HG03378 (cell line): Measurements from ENCODE around the gene PLCL2.

Experiments
- ATAC-seq: cut with Tn5 transposase; IDR thresholded peaks from one replicate; pipeline ENCODE4 v1.9.1; 2021; ENCODE audit warnings: mild to moderate bottlenecking, moderate library complexity; ENCODE audit not compliant: unreplicated experiment

Gene PLCL2

DNA sequence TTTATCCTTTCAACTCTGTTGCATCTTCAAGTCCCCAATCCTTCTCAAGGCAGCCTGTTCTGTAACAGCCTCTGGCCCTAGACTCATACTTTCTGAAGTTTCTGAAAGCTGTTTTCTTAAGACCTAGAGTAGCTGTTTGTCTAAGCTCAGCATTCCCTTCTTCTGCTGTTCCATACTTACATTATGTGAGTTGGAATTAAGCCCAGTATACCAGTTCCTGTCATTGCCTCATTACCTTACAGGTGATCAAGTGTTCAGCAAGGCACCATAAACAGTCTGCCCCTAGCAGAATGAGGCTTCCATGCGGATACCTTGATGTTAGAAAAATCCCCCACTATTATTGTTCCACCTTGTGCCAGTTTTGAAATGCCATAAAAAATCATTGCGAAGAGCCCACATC, 180.6 kb downstream of the PLCL2 start:
- no peak for ATAC-seq

DNA sequence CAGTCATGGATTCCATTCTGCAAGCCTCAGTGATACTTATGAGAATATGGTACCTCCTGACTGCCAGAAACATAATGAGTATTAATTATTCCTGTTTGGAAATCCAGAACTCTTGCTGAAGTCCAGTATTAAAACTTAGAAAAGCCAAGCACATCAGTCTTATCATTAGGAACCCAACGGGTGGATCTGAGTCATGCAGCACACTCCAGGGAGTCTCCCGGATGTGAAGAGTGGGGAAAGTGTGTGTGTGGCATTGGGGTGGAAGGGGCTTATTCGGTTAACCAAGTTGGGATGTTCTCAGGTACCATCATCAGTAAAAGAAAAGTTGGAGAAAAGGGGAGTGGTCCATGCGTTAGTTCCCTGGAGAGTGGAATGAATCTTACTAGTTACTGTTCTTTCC, 181.1 kb downstream of the PLCL2 start:
- no peak for ATAC-seq

DNA sequence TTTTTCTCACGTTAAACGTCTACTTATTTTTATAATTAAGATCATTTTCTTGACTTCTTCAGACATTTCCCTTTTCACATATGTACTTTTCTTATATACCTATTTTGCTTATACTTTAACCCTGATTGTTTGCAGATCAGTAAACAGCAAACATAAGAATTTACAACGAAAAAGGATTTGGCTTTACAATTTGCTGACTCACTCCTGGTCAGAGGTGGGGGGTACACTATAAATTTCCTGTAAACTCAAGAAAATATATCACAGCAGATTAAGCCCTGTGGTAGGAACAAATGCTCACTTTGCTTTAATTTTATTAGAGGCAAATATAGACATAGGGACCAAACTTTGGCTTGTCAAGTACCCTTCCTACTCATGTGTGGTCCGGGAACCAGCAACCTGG, 185.0 kb downstream of the PLCL2 start:
- no peak for ATAC-seq

DNA sequence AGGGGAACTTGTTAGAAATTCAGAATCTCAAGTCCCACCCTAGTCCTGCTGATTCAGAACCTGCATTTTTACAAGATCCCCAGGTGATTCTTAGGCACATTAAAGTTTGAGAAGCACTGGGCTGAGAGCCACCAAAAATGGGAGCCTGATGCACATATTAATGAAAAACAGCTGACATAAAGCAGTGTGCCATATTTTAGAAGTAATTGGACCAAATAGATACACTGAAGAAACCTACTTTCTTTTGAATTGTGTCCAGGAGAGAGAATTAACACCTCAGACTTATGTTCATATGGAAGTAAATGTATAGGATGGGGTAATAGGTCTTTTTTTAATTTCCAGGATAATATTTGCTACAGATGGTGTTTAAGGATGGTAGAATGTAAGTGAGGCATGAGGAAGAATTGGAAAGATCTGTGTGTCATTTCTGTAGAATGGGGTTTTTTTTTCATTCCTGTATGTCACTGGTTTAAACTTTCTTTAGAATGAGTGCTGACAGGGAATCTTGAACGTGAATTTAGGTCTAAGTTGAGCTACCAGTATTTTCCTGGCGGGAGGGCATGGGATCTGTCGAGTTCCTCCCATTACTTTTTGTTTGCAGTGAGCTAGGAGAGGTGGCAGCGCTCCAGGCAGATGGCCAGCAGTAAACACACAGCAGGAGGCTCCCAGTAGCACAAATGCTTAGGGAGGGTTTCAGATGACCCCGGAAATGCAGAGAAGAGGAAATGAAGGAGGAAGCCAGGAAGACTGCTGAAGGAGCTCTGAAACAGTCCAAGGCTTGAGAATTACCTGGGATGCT, 185.6 kb downstream of the PLCL2 start:
- ATAC-seq = no peak

DNA sequence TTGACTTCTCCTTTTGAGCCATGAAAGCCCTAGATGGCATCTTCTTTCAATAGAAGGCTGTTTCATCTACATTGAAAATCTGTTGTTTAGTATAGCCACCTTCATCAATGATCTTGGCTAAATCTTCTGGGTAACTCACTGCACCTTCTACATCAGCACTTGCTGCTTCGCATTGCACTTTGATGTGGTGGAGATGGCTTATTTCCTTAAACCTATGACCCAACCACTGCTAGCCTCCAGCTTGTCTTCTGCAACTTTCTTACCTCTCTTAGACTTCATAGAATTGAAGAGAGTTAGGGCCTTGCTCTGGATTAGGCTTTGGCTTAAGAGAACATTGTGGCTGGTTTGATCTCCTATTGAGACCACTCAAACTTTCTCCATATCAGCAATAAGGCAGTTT, 189.8 kb downstream of the PLCL2 start:
- ATAC-seq = no peak

DNA sequence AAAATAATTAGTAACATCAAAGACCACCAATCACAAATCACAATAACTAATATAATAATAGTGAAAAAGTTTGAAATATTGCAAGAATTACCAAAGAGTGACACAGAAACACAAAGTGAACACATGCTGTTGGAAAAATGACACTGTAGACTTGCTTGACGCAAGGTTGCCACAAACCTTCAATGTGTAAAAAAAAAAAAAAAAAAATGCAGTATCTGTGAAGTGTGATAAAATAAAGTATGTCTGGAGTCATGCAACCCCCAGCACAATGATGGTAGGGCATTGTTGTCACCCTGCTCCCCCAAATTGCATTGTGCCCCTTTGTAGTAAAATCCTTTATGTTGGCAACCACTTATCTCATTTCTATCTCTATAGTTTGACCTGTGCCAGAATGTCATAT, 190.6 kb downstream of the PLCL2 start:
- no peak for ATAC-seq

DNA sequence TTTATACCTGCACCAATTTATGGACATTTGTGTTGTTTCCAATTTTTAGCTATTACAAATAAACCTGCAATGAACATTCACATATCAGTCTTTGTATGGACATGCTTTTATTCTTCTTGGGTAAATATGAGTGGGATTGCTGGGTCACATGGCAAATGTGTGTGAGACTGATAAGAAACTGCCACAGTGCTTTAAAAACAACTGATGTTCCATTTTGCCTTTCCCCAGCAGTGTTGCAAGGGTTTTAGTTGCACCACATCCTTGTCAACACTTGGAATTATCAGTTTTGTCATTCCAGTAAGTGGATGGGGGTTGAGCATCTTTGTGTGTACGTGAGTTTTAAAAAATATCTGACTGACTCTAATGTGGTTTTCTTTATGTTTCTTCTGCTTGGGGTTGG, 191.2 kb downstream of the PLCL2 start:
- ATAC-seq = no peak

DNA sequence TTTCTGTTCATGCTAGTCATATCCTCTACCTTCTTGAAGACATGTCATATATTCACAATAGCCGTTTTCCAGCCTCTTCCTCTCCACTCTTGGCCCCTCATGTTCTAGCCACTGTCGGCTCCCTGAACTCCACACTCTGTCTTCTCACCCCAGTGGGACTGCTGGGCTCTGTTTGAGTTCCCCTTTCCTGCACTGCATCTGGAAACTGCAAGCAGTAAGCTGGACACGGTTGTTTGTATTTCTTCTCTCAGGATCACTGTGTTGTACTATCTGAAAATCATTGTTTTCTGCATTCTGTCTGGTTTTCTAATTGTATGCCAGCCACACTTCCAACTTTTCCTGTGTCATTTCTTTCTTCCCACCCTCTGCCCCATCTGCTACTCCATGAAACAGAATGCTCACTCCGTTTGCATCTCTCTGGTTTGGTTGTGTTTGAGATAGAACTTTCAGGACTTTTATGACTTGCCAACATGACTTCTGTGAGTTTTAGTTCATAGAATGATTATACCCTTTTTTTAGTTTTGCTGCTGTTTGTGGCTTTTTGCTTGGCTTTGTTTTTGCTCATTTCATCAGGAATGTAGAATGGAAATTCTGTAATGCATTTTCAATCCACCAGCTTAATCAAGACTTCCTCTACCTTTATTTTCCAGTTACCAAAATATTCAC, 192.3 kb downstream of the PLCL2 start:
- ATAC-seq = no peak

DNA sequence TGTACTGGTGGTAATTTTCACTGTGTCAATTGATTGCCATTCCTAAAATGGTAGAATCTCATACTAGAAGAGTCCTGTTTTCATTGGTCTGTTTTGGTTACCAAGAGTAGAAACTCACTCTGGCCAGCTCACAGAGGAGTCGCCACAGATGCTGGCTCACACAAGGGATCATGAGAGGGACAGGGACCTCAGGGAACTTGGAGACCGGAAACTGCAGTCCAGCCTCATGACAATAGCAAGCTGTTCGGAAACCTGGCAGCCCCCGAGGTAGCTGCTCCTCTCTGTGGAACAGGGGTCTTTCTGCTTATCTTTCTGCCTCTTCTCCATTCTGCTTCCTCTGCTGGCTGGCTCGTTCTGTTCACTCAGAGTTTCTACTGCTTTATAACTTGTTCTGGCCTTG, 192.9 kb downstream of the PLCL2 start:
- ATAC-seq = no peak

DNA sequence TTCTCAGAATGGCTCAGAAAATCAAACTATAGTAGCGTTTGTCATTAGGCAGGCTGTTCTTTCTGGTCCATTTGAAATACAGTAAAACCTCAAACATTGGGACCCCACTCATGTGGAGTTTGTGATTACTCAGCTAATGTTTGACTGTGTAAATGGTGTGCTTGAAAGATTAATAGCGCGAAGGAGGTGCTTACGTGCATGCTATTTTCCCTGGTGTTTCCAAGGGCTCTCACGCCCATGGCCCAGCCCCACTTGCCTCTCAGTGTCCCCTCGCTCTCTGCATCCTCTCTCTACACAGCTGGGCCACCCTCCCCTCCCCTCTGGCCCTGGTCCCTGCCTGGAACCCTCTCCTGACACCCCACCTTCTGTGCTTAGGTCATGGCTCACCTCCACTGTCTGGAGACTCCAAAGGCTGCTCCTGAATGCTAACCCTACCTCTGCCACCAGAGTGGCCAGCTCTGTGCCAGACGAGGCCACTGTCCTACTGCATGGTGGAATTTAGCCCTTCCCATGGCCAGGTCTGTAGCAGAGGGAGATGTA, 194.2 kb downstream of the PLCL2 start:
- no peak for ATAC-seq

DNA sequence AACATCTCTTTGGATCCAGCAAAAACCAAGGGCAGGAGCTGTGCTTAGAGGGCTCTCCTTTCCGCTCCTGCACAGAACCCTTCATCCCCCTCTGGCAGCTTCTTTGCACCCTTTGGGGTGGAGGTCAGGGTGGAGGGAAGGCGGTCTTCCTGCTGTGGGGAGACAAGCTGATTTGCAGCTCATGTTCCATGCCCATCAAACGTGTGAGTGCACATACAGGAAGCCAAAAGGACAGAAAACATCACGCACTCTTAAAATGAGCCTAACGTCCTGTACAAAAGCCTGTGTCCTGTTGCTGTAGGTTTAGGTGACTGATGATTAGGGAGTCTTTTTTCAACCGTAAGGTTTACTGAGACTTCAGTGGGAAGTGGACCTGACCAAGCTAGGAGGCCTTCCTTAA, 195.2 kb downstream of the PLCL2 start:
- ATAC-seq = no peak

DNA sequence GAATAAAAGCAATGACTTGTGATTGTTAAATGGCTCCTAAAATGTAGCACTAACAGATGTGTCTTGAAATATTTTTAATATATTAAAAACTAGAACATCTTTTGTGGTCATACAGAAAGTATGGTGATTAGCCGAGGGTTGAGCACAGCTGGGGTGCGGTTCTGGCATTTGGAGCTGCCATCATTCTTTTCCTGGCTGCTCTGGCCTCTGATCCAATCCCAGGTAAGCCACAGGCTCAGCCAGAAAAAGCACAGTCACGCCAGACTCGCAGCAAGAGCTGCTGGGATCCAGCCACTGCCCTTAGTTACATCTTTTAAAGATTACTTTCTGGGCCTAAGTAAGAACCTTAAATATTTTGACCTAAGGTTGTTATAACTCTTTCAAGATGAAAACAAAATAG, 196.8 kb downstream of the PLCL2 start:
- ATAC-seq = no peak

DNA sequence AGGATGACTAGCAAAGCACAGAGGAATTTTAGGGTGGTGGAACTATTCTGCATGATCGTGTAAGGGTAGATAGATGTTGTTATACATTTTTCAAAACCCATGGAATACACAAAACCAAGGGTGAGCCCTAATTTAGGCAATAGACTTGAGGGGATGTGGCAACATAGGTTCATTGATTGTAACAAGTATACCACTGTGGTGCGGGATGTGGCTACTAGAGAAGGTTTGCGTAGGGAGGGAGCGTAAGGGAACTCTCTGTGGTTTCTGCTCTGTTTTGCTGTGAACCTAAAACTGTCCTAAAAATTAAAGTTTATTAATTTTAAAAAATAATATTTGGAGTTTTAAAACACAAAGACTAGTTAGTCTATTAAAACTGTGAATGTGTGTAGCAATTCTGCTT, 202.8 kb downstream of the PLCL2 start:
- ATAC-seq = no peak

DNA sequence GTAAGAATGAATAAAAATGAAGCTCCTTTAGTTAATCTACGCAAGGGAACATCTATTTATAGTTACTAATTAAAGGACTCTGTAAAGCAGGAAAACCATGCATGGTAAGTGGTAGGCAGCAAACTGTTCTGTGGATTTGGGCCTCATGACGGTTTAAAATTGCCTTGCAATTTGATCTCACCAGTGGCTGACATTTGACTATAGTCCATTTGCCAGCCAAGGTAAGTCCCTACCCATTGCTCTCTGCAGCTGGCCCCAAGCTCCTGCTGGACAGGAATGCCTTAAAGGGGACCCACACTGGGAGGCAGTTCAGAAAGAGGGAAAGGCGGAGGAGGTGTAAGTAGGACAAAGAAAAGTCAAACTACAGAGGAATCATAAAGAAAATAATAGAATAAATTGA, 203.3 kb downstream of the PLCL2 start:
- no peak for ATAC-seq

DNA sequence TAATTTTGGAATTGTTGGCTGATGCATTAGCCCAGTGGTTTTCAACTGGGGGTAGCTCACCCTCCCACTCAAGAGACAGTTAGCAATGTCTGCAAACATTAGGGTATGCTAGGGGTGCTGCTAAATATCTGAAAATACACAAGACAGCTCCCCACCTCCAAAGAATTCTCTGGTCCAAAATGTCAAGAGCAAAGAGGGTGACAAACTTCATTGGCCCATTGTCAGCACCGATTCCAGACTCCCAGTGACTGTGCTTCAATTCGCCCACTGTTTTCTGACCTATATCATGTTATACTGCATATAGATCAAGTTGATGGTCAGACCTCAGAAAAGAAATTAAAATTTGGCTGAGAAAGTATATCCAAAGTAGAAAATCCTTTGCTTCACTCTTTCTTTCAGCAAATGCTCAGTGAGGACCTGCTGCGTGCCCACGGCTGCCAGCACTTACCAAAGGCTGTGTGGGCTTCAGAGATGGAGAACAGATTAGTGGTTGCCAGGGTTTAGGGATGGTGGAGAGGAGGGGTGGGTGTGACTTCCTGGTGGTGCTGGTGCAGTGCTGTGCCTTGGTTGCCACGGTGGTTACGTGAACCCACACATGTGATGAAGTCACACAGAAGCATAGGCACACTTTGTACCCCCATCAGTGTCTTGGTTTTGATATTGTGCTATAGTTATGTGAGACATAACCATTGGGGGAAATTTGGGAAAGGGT, 204.0 kb downstream of the PLCL2 start:
- ATAC-seq = no peak

DNA sequence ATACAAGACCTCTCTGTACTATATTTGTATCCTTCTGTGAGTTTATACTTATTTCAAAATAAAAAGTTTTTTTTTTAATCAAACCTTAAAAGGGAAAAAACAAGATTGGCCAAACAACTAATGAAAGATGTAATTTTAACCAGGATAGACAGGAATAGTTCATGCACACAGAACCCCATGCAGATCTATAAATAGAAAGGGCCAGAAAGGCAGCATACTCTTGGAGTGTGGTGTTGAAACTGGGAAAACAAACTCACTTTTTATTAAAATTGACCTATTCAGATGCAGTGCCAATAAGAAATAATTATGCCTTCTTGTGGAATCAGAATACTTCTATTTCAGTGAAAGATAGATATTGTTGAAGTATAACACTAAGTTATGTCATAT, 204.6 kb downstream of the PLCL2 start:
- ATAC-seq = no peak

DNA sequence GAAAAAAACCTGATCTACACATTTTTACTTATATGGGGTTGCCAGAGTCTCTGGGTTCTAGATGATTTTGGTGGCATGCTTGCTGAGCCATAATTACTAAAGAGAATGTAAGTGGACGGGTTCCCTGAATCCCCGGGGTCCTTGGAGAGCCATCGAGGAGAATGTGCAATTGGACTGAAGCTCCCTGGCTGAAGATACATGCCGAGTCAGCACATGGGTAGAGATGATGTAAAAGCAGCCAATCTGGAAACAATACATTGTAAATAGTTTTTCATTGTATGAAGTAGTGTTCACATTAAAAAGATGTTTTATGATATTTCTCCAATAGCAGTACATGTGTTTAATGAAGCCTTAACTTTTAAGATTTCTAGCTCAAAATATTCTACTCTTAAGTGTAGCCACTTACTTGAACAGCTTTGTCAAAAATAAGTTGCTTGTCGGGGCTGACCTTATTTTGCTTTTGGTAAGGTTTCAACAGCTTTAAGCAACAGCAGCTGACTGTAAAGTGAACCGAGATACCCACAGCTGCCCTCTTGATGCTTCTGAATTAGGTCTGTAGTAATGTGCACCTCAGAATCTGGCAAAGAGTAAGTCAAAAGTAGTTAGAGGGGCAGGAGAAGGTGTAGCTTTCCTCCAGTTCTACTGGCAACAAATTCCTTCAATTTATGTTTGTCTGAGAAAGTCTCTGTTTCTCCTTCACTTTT, 205.7 kb downstream of the PLCL2 start:
- no peak for ATAC-seq

DNA sequence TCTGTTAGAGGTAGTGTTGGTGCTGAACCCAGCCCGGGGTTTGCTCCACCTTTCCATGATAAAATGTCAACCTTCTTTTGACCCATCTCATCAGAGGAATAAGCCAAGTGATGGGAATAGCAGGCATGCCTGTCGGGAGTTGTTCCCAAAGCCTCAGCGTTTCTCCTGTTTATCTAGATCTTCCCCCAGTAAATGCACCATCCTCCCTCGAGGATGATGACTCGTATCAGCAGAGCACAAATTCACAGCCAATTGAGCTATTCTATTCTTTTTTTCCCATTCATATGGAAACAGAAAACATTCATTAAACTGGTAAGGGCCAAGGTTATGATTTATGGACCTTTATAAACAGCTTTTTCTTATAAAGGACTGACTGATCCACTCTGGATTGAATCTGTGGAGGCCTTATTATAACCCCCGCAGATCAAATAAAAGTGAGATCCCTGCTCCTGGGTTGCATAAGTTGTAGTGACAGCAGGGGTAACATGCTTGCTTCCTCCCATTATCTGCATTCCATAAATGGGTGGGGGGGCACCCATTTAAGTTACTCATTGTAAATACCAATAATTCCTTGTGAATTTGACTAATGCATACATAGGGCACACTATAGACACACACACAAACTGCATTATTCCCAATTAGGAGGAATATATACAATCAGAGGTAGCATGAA, 207.3 kb downstream of the PLCL2 start:
- ATAC-seq = no peak

DNA sequence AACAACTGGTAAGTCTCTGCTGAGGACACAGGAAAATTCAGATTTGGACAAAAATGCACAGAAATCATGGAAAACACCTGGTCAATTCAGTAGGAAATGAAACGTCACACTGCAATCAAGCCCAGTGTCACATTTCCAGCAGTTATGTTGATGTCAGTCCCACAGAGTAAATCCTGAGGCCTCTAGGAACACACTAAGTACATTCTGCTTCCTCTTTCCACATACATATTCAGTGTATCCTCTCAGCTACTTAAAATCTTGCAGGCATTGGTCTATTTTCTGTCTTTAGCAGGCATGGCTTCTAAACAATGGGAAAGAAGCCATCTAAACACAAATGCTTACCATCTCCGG, 207.8 kb downstream of the PLCL2 start:
- no peak for ATAC-seq

DNA sequence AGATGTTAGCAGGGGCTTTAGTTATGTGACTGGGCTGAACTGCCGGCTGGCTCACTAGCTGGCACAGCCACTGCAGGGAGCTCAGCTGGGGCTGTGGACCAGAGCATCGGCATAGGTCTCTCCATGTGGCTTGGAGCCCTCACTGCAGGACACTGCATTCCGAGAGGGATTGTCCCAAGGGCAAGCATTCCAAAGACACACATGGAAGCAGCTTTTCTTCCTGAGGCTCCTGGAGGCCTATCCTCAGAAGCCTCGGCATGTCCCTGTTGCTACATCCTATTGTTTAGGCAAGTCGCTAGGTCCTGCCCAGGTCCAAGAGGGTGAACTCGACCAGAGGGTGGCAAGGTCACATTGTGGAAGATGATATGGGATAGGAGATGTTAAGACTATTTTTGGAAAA, 209.8 kb downstream of the PLCL2 start:
- no peak for ATAC-seq

DNA sequence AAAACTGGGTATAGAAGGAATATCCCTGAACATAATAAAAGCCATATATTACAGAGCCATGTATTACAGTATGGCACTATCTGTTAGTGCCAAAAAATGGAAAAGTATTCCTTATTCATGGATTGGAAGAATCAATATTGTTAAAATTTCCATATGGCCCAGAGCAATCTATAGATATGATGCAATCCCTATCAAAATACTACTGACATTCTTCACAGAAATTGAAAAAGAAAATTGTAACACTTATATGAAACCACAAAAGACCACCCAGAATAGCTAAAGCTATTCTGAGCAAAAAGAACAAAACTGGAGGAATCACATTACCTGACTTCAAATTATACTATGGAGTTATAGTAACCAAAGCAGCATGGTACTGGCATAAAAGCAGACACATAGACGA, 218.8 kb downstream of the PLCL2 start:
- no peak for ATAC-seq
